PC-3 (cell line): ENCODE data around the gene RFTN1. TPM values are rescaled to one million over a fixed set of nuclear protein-coding genes. Genes with fewer than 3 reads are reported as not detected.

Experiments used
- ATAC-seq: fragments of 200-7000 bp; cut with Tn5 transposase; 2 replicates; pipeline ENCODE4 v1.9.1; 2020; ENCODE audit warnings: mild to moderate bottlenecking, moderate library complexity
- BruUV-seq: library from RNA; stranded (reverse); fragments of 400-500 nt; replicated peaks from 2 replicates; lab custom pipeline; 2021; lab: Mats Ljungman, UMichigan
- CTCF ChIA-PET: fragments of 300-600 bp; sonication (Branson Sonifier 250); formaldehyde crosslinking; loops from one replicate; lab custom pipeline; 2022; ENCODE audit warnings: antibody characterized with exemption; lab: Charles Lee
- POLR2A ChIA-PET: fragments of 300-600 bp; sonication (Branson Sonifier 250); formaldehyde crosslinking; loops from one replicate; lab custom pipeline; 2022; ENCODE audit warnings: antibody characterized with exemption; ENCODE audit not compliant: unreplicated experiment; lab: Charles Lee
- DNase-seq: peaks from one replicate; pipeline ENCODE4 v3.0.0-alpha.2; 2015
- H2AFZ ChIP-seq: fragments of 300-600 bp; sonication (generic); 2 replicates; pipeline ENCODE4 v1.6.0; 2016; ENCODE audit warnings: antibody characterized with exemption, low read length
- H3F3A ChIP-seq: fragments of 300-600 bp; sonication (generic); one replicate; pipeline ENCODE4 v1.6.0; 2017; ENCODE audit warnings: antibody characterized with exemption, low read length, control low read depth, mild to moderate bottlenecking; ENCODE audit not compliant: unreplicated experiment
- H3K27ac ChIP-seq: fragments of 300-600 bp; sonication (generic); 2 replicates; pipeline ENCODE4 v1.5.1; 2016; ENCODE audit warnings: mild to moderate bottlenecking, low read length
- H3K27me3 ChIP-seq: fragments of 300-600 bp; sonication (generic); 2 replicates; pipeline ENCODE4 v1.6.1; 2016; ENCODE audit warnings: low read length, mixed read lengths
- H3K36me3 ChIP-seq: fragments of 300-600 bp; sonication (generic); 2 replicates; pipeline ENCODE4 v1.6.1; 2016; ENCODE audit warnings: low read depth, mixed run types, low read length, mixed read lengths
- H3K4me1 ChIP-seq: fragments of 300-600 bp; sonication (generic); 2 replicates; pipeline ENCODE4 v1.5.1; 2016; ENCODE audit warnings: low read length; ENCODE audit not compliant: insufficient read depth
- H3K4me2 ChIP-seq: fragments of 300-600 bp; sonication (generic); 2 replicates; pipeline ENCODE4 v1.6.0; 2016; ENCODE audit warnings: low read length
- H3K4me3 ChIP-seq: fragments of 300-600 bp; sonication (generic); 2 replicates; pipeline ENCODE4 v1.5.1; 2016; ENCODE audit warnings: mild to moderate bottlenecking, low read length, mixed read lengths
- H3K79me2 ChIP-seq: fragments of 300-600 bp; sonication (generic); 2 replicates; pipeline ENCODE4 v1.6.1; 2017; ENCODE audit warnings: low read length, mixed read lengths
- H3K9ac ChIP-seq: fragments of 300-600 bp; sonication (generic); 2 replicates; pipeline ENCODE4 v1.6.0; 2016; ENCODE audit warnings: mild to moderate bottlenecking, low read length
- H3K9me2 ChIP-seq: fragments of 300-600 bp; sonication (generic); replicated peaks from 2 replicates; pipeline ENCODE4 v1.6.1; 2016; ENCODE audit warnings: mixed run types, low read length, mixed read lengths
- H3K9me3 ChIP-seq: fragments of 300-600 bp; sonication (generic); 2 replicates; pipeline ENCODE4 v1.6.1; 2016; ENCODE audit warnings: low read length, mixed read lengths
- H4K20me1 ChIP-seq: fragments of 300-600 bp; sonication (generic); 2 replicates; pipeline ENCODE4 v1.6.1; 2016; ENCODE audit warnings: low read length, mixed read lengths
- EZH2 ChIP-seq: fragments of 300-600 bp; sonication (generic); IDR thresholded peaks from one replicate; pipeline ENCODE4 v1.6.1; 2017; ENCODE audit warnings: antibody characterized with exemption, mild to moderate bottlenecking, low read length; ENCODE audit not compliant: unreplicated experiment
- EZH2phosphoT487 ChIP-seq: fragments of 300-600 bp; sonication (generic); IDR thresholded peaks from 2 replicates; pipeline ENCODE4 v1.6.1; 2018; ENCODE audit warnings: mild to moderate bottlenecking, antibody characterized with exemption, low read length, borderline replicate concordance
- intact Hi-C: fragments of 100-400 bp; cut with micrococcal nuclease; formaldehyde crosslinking; loops from 2 replicates; pipeline ENCODE4 v1.9.0; 2023
- total RNA-seq: library from RNA; depleted of rRNA; stranded (reverse); fragments of >200 nt; gene quantifications from 2 replicates; pipeline ENCODE4 v1.2.3, GENCODE V29; 2014
- TF ChIP-seq, protein P1 (sequence below): fragments of 300-600 bp; sonication (generic); conservative IDR thresholded peaks from 2 replicates; pipeline ENCODE4 v1.5.1; 2017; ENCODE audit warnings: antibody characterized with exemption, low read depth, mild to moderate bottlenecking, low read length

Gene RFTN1
- total RNA-seq, 1 experiment from 2014 or later: 9.7 TPM

DNA sequence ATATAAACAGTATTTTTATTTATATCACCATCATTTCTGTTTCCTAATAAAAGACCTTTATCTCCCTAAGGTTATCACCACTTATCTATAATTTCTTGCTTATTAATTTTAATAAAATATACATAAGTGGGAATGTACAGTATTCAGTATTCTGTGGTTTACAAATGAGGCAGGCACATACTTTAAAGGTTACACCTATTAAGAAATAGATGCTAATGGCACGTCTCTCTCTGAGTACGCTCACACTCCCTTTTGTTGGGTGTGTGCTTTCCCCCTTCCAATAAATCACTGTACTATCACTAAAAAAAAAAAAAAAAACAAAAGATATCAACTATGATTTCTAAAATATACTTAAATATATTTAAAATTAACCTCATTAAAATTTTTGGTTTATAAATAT lies 239.6 kb downstream of the RFTN1 start:
- Histone ChIP-seq H3K27ac (no peak overlapping the region), H3K9me3 (no peaks in the 10 kb centered on the region), H3K4me2 (no peak overlapping the region), H3K9me2 (no peaks in the 10 kb centered on the region), H3K9ac (no peak overlapping the region), H3K36me3 (peaks cover 22% of the 10 kb centered on the region; the same call in 1 of the 2 replicates), H4K20me1 (no peaks in the 10 kb centered on the region), H3K27me3 (no peaks in the 10 kb centered on the region), H3K4me1 (no peaks in the 10 kb centered on the region), H2AFZ (no peak overlapping the region), H3K79me2 (peaks cover 4% of the 10 kb centered on the region), H3F3A (no peaks in the 10 kb centered on the region), H3K4me3 (no peak overlapping the region)
- ChIA-PET POLR2A (no interaction called here), CTCF (no interaction called here)
- TF ChIP-seq, protein P1, sequence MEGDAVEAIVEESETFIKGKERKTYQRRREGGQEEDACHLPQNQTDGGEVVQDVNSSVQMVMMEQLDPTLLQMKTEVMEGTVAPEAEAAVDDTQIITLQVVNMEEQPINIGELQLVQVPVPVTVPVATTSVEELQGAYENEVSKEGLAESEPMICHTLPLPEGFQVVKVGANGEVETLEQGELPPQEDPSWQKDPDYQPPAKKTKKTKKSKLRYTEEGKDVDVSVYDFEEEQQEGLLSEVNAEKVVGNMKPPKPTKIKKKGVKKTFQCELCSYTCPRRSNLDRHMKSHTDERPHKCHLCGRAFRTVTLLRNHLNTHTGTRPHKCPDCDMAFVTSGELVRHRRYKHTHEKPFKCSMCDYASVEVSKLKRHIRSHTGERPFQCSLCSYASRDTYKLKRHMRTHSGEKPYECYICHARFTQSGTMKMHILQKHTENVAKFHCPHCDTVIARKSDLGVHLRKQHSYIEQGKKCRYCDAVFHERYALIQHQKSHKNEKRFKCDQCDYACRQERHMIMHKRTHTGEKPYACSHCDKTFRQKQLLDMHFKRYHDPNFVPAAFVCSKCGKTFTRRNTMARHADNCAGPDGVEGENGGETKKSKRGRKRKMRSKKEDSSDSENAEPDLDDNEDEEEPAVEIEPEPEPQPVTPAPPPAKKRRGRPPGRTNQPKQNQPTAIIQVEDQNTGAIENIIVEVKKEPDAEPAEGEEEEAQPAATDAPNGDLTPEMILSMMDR: no peak
- TF ChIP-seq EZH2: no peak
- TF ChIP-seq EZH2phosphoT487: no peak
- no TSS peak for BruUV-seq
- intact Hi-C loops: no loop called here
- DNase-seq (no peak), ATAC-seq (no peak)

DNA sequence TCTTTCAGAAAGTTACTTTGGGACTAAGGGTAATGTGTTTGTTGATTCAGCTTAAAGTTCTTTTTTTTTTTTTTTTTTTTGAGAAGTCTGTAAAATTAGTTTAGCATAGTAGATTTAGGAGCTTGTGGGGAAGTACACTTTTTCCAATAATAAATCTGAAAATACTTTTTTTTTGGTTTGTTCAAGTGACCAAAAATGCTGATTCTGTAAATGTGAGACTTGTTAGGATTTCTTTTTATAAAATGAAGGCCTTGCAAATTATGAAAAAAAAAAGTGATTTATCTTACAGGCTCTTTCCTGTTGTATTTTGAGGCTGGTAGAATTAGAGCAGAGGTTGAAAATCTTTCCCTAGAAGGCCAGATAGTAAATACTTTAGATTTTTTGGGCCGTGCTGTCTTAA lies 240.9 kb downstream of the RFTN1 start:
- Histone ChIP-seq H3F3A (no peaks in the 10 kb centered on the region), H3K79me2 (peaks cover 14% of the 10 kb centered on the region), H3K27me3 (no peaks in the 10 kb centered on the region), H3K9me2 (no peaks in the 10 kb centered on the region), H3K27ac (no peak overlapping the region), H3K4me1 (peaks cover 3% of the 10 kb centered on the region), H3K9me3 (no peaks in the 10 kb centered on the region), H3K9ac (no peak overlapping the region), H2AFZ (no peak overlapping the region), H3K4me2 (no peak overlapping the region), H3K36me3 (peaks cover 18% of the 10 kb centered on the region; the same call in 1 of the 2 replicates), H3K4me3 (no peak overlapping the region), H4K20me1 (peaks cover 3% of the 10 kb centered on the region; the same call in 1 of the 2 replicates)
- no peak for ATAC-seq
- POLR2A ChIA-PET: no interaction called here
- TF ChIP-seq EZH2phosphoT487 (no peak), EZH2 (no peak)
- TF ChIP-seq, protein P1: no peak
- BruUV-seq: no TSS peak
- intact Hi-C loops: no loop called here
- DNase-seq: no peak
- CTCF ChIA-PET: no interaction called here

DNA sequence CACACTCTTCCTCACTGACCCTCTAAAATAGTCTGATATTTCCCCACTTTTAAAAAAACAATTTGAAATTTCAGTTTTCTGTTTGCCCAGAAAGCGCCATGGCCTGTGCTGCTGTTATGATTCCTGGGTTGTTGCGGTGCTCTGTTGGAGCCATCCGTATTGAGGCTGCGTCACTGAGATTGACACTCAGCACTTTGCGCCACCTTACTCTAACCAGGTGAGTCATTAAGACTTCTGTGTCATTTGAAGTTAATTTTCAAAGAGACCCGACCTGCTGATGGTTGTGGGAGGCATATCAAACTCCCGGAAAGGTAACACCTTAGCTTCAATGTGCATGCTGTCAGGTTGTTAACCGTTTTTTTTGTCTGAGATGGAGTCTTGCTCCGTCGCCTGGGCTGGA lies 242.6 kb downstream of the RFTN1 start:
- ATAC-seq: no peak
- Histone ChIP-seq H3K9me3 (no peaks in the 10 kb centered on the region), H3K27me3 (no peaks in the 10 kb centered on the region), H2AFZ (no peak overlapping the region), H4K20me1 (peaks cover 6% of the 10 kb centered on the region; the same call in 1 of the 2 replicates), H3K36me3 (peaks cover 14% of the 10 kb centered on the region; the same call in 1 of the 2 replicates), H3K4me3 (no peak overlapping the region), H3K9ac (no peak overlapping the region), H3K9me2 (no peaks in the 10 kb centered on the region), H3K79me2 (peaks cover 32% of the 10 kb centered on the region), H3F3A (no peaks in the 10 kb centered on the region), H3K4me1 (peaks cover 18% of the 10 kb centered on the region), H3K4me2 (no peak overlapping the region), H3K27ac (no peak overlapping the region)
- TF ChIP-seq EZH2 (no peak), EZH2phosphoT487 (no peak)
- TF ChIP-seq, protein P1: no peak
- no peak for DNase-seq
- no TSS peak for BruUV-seq
- intact Hi-C loops: no loop called here
- ChIA-PET POLR2A (no interaction called here), CTCF (no interaction called here)
